ENCODE data around the gene DDX55.
"Not testable (repeated sequence)": the region's sequence is repeated elsewhere in the genome, so short reads cannot be mapped to it uniquely, and the experiment has no call there.

The DDX55 gene, protein sequence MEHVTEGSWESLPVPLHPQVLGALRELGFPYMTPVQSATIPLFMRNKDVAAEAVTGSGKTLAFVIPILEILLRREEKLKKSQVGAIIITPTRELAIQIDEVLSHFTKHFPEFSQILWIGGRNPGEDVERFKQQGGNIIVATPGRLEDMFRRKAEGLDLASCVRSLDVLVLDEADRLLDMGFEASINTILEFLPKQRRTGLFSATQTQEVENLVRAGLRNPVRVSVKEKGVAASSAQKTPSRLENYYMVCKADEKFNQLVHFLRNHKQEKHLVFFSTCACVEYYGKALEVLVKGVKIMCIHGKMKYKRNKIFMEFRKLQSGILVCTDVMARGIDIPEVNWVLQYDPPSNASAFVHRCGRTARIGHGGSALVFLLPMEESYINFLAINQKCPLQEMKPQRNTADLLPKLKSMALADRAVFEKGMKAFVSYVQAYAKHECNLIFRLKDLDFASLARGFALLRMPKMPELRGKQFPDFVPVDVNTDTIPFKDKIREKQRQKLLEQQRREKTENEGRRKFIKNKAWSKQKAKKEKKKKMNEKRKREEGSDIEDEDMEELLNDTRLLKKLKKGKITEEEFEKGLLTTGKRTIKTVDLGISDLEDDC

DNA sequence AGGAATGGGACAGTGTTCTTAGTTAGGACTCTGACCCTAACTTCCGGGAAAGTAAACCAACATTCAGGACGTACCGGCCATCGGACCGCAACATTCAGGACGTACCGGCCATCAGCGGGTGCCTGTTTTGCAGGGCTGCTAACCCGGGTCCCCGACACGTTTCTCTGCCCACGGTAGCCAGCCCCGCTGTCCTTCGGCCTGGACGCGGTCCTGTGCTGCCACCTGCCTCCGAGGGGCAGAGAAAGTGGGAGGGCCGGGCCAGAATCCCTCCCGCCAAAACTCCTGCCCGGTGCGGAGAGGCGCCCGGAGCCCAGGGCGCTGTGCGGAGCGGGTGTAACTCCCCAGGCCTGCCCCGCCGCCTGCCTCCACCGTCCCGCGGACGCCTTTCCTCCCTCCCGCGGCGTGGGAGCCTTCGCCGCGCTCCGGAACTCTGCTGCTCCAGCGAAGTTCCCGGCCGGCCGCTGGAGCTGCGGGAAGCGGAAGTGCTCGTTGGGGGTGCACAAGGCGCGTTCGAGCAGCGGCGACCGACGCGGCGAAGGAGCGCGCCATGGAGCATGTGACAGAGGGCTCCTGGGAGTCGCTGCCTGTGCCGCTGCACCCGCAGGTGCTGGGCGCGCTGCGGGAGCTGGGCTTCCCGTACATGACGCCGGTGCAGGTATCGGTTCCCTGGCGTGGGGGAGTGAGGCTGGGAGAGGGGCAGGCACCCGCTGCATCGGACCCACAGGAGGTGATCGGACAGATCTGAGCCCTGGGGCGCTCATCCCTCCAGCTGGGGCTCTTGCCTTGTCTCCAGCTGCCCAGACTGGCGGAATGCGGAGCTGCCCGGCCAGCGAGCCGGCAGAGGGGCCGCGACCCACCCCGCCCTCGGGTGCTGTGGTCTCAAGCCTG is at the start of gene DDX55:
DDX55 (plus strand) TSS at position 498 of the 888 bp plus-strand sequence; CDS start at position 548, 50 bp downstream.
- peak; percentile 93 for DNase-seq

DNA sequence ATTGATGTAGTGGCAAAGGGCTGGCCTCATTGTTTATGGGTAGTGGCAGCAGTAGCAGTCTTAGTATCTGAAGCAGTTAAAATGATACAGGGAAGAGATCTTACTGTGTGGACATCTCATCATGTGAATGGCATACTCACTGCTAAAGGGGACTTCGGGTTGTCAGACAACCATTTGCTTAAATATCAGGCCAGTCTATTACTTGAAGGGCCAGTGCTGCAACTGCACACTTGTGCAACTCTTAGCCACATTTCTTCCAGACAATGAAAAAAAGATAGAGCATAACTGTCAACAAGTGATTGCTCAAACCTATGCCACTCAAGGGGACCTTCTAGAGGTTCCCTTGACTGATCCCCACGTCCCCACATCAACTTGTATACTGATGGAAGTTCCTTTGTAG is 47.8 kb upstream of the DDX55 start:
- not testable (repeated sequence) for DNase-seq

DNA sequence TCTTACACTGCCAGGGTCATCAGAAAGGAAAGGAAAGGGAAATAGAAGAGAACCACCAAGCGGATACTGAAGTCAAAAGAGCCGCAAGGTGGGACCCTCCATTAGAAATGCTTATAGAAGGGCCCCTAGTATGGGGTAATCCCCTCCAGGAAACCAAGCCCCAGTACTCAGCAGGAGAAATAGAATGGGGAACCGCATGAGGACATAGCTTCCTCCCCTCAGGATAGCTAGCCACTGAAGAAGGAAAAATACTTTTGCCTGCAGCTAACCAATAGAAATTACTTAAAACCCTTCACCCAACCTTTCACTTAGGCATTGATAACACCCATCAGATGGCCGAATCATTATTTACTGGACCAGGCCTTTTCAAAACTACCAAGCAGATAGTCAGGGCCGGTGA is 47.1 kb upstream of the DDX55 start:
- DNase-seq, result not testable (repeated sequence)

DNA sequence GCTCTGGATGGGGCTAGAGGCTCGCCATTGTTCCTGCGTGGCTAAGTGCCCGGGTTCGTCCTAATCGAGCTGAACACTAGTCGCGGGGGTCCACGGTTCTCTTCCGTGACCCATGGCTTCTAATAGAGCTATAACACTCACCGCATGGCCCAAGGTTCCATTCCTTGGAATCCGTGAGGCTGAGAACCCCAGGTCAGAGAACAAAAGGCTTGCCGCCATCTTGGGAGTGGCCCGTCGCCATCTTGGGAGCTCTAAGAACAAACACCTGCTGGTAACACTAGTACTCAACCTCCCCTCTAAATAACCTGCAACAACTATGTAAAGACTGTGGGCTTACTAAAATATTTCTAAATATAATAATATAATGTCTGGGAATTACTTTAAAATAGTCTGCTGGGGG is 43.4 kb upstream of the DDX55 start:
- DNase-seq, result not testable (repeated sequence)

DNA sequence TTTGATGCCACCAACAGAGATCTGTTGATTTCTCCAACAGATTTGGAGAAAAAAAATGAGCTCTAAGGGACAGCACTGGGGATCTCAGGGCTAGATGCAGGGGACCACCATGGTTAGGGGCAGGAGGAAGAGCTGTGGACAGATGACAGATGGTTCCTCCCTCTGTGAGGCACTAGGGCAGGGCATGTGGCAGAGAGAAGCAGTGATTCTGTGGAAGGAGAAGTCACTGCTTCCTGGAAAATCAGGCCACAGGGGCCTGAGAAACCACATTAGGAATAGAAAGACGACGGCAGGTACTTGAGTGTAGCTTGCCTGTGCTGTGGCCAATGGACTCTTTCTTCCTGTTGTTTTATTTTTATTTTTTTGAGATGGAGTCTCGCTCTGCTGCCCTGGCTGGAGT is 42.4 kb upstream of the DDX55 start:
- no peak for DNase-seq

DNA sequence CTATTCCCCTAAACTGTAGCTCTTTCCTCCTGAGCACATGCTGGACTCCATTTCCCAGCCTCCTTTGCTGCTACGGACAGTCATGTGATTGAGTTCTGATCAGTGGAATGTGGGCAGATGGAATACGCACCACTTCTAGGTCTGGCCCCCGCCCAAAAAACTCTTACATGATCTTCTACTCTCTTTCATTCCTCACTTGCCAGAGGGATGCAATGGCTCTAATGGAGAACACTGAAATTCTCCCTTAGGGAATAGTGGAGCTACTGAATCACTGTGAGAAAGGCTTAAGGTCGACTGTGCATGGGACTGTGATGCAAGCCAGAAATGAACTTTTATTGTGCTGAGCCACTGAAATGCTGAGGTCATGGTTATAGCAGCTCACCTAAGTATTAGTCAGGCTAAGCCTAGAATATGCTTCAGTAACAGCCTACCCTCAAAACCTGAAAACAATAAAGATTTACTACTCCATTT is 30.5 kb upstream of the DDX55 start:
- DNase-seq, result peak; percentile 48

DNA sequence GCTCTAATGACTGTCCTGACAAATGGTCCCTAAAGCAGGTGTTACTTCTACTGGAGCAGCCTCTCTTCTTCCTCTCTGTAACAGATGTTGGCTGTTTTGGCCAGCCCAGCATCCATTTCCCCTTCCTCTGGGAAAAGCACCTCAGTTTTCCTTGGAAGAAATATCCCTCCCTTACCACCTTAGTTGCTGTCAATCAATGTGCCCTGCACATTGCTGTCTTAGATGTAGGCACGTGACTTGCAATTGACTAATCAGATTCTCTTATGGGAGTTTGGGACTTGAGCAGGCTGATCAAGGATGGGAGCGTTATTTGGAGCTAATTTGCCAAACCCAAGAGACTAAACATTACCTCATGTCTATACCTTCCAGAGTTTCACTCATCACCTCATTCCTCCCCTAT is 29.5 kb upstream of the DDX55 start:
- DNase-seq, result no peak

DNA sequence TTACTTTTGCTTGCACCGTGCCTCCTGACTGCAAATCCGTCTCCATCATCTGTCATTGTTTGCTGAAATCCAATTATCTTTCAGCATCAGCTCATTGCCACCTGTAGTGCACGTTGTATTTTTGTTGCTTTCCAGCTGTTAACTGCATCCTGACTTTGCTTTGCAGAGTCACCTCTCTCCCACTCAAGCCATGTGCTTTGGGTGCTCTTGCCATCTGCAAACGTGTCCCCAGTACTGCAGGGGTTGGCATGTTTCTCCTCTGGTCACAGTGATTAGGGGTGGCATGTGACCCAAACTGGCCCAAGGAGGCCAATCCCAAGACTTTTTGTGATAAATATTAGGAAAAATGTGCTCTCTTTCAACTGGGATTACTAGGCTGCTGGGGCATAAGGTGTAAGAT is 28.0 kb upstream of the DDX55 start:
- peak; percentile 36 for DNase-seq

DNA sequence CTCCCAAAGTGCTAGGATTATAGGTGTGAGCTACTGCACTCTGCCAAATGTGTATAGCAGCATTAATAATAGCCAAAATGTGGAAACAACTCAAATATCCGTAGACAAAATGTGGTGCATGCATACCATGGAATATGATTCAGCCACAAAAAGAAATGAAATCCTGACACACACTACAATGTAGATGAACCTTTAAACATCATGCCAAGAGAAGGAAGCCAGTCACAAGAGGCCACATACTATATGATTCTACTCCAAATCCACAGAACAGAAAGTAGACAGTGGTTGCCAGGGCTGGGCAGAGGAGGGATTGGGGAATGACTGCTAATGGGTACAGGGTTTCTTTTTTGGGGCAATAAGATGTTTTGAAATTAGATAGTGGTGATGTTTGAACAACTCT is 25.3 kb upstream of the DDX55 start:
- no peak for DNase-seq

DNA sequence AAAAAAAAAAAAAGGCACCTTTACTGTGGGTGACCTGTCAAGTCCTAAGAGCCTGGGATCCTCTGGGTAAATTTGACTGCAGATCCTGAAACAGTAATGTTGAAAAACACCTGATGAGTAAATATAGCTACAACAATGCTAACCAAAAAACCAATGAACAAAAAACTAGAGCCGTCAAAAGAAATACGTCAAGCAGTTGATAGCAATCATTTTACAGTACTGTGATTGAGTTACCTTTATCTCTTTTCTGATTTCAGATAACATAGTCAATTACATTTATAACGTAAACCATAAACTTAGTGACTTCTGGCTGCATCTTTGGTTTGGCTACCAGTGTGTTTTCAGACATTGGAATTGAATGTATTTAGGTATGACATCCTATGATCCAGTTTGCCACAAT is 23.7 kb upstream of the DDX55 start:
- no peak for DNase-seq

DNA sequence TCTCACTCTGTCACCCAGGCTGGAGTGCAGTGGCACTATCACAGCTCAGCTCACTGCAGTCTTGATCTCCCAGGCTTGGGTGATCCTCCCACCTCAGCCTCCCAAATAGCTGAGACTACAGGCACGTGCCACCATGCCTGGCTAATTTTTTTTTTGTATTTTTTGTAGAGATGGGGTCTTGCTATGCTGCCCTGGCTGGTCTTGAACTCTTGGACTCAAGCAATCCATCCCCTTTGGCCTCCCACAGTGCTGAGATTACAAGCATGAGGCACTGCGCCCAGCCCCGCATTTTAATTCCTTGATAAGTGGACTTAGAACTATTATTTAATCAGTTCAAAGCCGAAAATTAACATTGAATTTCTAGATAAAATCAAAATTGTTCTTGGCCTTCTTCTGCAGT is 23.1 kb upstream of the DDX55 start:
- not testable (repeated sequence) for DNase-seq

DNA sequence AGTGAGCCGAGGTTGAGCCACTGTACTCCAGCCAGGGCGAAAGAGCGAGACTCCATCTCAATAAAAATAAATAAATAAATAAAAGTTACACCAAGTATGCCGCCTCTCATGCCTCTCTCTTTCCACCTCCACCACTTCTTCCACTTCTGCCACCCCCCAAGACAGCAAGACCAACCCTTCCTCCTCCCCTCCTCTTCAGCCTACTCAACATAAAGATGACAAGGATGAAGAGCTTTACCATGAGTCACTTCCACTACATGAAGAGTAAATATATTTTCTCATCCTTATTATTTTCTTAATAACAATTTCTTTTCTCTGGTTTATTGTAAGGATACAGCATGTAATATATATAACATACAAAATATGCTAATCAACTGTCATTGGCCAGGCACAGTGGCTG is 21.1 kb upstream of the DDX55 start:
- DNase-seq, result no peak

DNA sequence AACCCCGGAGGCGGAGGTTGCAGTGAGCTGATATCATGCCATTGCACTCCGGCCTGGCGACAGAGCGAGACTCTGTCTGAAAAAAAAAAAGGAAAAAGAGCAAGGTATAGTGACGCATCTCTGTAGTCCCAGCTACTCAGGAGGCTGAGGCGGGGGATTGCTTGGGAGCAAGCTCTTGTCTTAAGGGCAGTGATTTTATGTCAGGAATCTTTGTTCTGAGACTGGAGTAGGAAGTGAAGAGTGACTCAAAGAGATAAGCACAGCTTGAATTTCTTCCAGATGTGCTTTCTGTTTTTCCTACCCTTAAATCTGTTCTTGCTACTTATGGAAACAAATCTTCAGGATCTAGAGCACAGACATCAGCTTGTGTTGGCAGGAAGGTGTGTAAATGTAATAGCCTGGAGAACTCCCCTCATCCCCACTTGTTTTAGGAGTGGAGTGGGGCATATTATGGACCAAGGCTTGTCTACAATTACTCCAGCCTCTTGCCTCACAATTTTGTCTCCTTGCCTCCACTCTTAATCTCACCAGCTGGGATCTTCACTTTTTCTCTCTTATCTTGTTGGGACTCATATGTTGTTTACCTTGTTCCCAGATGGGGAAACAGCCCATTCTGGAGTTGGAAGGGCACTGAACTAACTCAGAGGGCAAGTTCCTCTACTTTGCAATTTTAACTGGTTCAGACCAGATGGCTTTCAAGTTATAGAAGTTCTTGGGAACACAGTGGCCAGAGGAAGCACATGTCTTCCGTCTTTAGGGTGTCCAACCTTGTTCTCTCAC is 10.0 kb upstream of the DDX55 start:
- DNase-seq, result no peak

DNA sequence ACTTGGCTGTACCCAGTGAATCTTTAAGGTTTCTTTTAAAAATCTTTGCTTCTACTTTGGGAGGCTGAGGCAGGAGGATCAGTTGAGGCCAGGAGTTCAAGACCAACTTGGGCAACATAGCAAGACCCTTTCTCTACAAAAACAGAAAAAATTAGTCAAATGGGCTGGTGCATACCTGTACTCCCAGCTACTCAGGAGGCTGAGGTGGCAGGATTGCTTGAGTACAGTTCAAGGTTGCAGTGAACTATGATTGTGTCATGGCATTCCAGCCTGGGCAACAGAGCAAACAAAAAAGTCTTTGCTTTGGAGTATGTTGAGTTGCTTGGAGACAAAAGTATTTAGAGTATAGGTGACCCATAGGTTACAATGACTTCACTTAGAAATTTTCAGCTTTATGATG is 6.2 kb upstream of the DDX55 start:
- DNase-seq, result no peak

DNA sequence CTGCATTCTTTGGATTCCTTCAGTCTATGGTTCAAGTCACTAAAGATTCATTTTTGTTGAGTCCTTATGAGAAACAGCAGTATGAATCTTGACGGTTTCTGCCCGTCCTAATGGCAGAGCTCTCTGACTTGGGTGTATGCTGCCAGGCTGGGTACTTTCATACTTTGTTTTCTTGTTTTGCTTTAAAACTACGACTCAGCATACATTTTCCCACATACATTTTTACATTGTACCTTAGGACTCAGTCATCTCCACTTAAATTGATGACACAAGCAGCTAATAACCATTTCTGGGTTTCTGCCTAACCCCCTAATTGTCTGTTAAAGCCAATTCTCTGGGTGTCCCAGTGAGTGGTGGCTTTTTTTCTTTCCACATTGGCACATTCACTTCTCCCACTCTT is 4.8 kb upstream of the DDX55 start:
- no peak for DNase-seq

DNA sequence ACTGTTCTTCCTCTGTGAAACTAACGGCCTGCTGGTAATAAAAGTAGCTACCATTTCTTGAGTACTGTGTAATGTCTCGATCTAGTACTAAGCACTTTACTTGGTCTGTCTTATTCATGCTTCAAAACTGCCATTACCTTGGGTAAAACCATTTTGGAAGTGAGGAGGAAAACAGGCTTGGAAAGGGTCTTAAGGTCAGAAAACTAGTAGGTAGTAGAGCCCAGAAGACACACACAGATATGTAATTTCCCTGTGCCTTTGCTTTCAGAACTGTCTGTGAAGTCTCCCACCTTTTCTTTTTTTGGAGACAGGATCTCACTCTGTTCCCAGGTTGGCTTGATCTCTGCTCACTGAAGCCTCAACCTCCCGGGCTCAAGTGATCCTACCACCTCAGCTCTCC is 3.4 kb upstream of the DDX55 start:
- no peak for DNase-seq

DNA sequence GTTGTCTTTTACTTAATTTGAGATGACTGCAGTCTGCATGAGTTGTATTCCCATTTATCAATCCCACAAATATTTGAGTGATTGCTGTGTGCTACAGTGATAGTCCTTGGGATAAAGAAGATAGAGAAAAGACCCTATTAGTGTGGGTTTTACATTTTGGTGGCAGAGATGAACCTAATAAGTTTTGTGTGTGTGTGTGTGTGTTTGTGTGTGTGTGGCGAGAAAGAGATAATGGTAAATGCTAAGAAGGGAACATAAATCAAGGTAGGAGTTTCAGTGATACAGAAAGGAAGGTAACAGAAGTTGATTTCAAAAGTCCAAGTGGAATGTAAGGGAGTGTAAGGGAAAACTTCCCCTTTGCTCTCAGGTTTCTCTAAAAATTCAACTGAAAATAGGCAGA is 2.6 kb upstream of the DDX55 start:
- DNase-seq, result no peak

DNA sequence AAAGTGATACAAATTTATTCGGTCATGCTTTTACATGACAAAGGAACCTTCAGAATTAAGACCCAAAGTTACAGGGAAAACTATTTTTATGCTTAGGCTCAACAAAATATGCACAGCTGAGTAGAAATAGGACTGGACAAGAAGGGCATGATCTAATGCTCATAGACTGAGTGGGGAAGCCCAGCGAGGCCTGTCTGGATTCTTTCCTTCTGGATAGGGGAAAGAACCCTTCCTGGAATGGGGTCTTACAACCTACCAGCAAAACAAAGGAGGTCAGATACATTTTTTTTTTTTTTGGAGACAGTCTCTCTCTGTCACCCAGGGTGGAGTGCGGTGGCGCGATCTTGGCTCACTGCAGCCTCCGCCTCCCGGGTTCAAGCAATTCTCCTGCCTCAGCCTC is 2.2 kb upstream of the DDX55 start:
- DNase-seq, result no peak

DNA sequence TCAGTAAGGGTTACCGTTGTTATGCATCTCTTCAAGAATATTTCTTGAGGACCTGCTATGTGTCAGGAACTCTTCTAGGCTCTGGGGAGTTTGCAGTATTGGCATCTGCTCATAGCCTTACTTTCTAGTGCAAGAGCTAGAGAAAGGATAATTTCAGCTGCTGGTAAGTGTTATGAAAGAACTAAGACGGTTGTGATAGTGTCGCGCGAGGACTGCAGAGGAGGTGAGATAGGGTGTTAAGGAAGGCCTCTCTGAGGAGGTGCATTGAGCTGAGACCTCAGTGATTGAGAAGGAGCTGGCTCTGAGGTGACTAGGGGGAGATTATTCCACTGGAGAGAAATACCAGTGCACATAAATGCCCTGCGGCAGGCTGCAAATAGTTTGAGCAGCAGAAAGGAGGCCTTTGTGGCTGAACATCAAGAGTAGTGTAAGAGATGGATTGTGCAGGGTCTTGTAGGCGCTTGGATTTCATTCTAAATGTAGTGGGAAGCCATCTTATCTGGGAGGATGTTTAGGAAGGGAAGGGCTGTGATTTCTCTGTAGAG is 824 bp downstream of the DDX55 start:
- DNase-seq, result peak; percentile 26

DNA sequence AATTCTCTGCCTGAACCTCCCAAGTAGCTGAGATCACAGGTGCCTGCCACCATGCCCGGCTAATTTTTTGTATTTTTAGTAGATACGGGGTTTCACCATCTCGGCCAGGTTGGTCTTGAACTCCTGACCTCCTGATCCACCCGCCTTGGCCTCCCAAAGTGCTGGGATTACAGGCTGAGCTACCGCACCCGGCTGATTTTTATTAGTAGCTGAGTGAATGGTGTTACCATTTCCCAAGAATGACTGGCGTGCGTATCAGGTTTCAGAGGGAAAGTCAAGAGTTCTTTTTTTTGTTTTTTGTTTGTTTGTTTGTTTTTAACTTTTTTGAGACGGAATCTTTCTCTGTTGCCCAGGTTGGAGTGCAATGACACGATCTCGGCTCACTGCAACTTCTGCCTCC is 1.6 kb downstream of the DDX55 start:
- DNase-seq, result not testable (repeated sequence)

DNA sequence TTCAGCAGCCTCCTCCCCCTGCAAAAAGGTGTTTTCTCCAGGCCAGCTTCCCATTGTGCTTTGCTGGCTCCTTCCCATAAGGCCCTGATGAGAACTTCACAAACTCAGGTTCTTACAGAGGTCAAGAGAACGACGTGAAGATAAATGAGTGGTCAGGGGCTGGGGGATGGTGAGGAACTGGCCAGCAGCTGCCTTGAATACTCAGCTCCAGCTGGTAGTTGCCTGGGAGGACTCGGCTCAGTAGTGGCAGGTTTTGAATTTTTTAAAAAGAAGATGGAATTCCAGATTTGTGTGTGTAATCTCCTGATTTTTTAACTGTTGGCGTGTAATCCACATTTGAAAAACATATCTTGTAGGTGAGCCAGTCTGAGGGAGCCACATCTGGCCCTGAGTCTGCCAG is 5.9 kb downstream of the DDX55 start:
- DNase-seq, result no peak

DNA sequence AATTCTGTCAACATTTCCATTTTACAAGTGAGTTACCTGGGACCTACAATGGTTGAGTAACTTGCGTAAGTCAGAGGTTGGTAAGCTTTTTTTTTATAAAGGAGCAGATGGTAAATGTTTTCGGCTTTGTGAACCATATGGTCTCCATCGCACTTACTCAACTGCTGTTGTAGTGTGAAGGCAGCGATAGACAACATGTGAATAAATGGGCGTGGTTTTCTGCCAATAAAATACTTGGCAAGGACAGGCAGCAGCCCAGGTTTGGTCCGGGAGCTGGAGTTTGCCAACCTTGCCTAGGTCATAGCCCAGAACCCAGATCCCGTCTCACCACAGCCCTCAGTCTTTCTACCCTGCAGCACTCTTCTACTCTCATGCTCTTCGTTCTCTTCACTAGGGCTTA is 6.3 kb downstream of the DDX55 start:
- DNase-seq, result no peak
